Measurements from ENCODE around the gene EFNA5. TPM values are rescaled to one million over a fixed set of nuclear protein-coding genes. Genes with fewer than 3 reads are reported as not detected.

The EFNA5 gene
- total and polyA plus RNA-seq, 2 experiments from 2014 or later = 7.5 to 10.1 TPM

DNA sequence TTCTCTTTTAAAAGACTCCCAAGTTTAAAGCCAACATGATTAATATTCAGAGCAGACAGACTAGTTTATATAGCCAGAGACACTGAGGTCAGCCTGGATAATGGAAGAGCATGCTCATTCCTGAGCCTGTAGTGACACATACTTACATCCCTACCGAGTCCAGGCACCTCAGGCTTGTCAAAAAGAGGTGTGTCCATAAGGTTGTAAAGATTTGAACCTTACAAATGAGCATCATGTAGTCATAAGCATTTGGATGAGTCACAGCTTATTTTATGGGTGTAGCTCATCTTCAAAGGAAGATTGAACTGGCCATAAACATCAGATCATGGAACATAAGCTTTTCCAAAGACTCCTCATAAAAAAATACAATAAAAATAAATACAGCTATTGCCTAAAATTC lies 333.5 kb downstream of the EFNA5 start:
- Histone ChIP-seq H3K27me3 (ENCODE audit: insufficient read depth) (no peaks in the 10 kb centered on the region), H3K9me2 (ENCODE audit: insufficient read depth) (no peaks in the 10 kb centered on the region), H3K36me3 (ENCODE audit: insufficient read depth) (no peaks in the 10 kb centered on the region), H3K4me2 (no peak overlapping the region), H3K4me3 (no peak overlapping the region), H4K20me1 (replicated peaks; ENCODE audit: insufficient read depth) (no peaks in the 10 kb centered on the region), H3K27ac (ENCODE audit: low read depth) (no peak overlapping the region), H3K4me1 (ENCODE audit: insufficient read depth) (peaks cover 7% of the 10 kb centered on the region), H3F3A (replicated peaks; ENCODE audit: low read depth) (no peaks in the 10 kb centered on the region), H2AFZ (no peak overlapping the region), H3K79me2 (replicated peaks; ENCODE audit: insufficient read depth) (no peaks in the 10 kb centered on the region)
- H3K27ac Mint-ChIP-seq = no peak overlapping the region
- DNase-seq (ENCODE audit: low spot score) = no peak
- no peaks in the 10 kb centered on the region for H3K9me3 Mint-ChIP-seq
- TF ChIP-seq EZH2 (IDR thresholded peaks at IDR 0.05; ENCODE audit: low read depth, unreplicated experiment) = no peak
- no peak for TF ChIP-seq NANOG (IDR thresholded peaks at IDR 0.05; ENCODE audit: borderline replicate concordance)
- no peak for TF ChIP-seq ZNF114 (CRISPR knock-in tag; IDR thresholded peaks at IDR 0.05)
- TF ChIP-seq, protein P1, sequence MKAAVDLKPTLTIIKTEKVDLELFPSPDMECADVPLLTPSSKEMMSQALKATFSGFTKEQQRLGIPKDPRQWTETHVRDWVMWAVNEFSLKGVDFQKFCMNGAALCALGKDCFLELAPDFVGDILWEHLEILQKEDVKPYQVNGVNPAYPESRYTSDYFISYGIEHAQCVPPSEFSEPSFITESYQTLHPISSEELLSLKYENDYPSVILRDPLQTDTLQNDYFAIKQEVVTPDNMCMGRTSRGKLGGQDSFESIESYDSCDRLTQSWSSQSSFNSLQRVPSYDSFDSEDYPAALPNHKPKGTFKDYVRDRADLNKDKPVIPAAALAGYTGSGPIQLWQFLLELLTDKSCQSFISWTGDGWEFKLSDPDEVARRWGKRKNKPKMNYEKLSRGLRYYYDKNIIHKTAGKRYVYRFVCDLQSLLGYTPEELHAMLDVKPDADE (IDR thresholded peaks at IDR 0.05) = no peak
- TF ChIP-seq, protein P2, sequence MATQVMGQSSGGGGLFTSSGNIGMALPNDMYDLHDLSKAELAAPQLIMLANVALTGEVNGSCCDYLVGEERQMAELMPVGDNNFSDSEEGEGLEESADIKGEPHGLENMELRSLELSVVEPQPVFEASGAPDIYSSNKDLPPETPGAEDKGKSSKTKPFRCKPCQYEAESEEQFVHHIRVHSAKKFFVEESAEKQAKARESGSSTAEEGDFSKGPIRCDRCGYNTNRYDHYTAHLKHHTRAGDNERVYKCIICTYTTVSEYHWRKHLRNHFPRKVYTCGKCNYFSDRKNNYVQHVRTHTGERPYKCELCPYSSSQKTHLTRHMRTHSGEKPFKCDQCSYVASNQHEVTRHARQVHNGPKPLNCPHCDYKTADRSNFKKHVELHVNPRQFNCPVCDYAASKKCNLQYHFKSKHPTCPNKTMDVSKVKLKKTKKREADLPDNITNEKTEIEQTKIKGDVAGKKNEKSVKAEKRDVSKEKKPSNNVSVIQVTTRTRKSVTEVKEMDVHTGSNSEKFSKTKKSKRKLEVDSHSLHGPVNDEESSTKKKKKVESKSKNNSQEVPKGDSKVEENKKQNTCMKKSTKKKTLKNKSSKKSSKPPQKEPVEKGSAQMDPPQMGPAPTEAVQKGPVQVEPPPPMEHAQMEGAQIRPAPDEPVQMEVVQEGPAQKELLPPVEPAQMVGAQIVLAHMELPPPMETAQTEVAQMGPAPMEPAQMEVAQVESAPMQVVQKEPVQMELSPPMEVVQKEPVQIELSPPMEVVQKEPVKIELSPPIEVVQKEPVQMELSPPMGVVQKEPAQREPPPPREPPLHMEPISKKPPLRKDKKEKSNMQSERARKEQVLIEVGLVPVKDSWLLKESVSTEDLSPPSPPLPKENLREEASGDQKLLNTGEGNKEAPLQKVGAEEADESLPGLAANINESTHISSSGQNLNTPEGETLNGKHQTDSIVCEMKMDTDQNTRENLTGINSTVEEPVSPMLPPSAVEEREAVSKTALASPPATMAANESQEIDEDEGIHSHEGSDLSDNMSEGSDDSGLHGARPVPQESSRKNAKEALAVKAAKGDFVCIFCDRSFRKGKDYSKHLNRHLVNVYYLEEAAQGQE (IDR thresholded peaks at IDR 0.05; ENCODE audit: unreplicated experiment) = no peak
- TF ChIP-seq, protein P3, sequence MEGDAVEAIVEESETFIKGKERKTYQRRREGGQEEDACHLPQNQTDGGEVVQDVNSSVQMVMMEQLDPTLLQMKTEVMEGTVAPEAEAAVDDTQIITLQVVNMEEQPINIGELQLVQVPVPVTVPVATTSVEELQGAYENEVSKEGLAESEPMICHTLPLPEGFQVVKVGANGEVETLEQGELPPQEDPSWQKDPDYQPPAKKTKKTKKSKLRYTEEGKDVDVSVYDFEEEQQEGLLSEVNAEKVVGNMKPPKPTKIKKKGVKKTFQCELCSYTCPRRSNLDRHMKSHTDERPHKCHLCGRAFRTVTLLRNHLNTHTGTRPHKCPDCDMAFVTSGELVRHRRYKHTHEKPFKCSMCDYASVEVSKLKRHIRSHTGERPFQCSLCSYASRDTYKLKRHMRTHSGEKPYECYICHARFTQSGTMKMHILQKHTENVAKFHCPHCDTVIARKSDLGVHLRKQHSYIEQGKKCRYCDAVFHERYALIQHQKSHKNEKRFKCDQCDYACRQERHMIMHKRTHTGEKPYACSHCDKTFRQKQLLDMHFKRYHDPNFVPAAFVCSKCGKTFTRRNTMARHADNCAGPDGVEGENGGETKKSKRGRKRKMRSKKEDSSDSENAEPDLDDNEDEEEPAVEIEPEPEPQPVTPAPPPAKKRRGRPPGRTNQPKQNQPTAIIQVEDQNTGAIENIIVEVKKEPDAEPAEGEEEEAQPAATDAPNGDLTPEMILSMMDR (conservative IDR thresholded peaks at IDR 0.05; ENCODE audit: low read depth in 2 of 2) = no peak
- TF ChIP-seq STAT1 (IDR thresholded peaks at IDR 0.05; ENCODE audit: unreplicated experiment) = no peak
- TF ChIP-seq, protein P4, sequence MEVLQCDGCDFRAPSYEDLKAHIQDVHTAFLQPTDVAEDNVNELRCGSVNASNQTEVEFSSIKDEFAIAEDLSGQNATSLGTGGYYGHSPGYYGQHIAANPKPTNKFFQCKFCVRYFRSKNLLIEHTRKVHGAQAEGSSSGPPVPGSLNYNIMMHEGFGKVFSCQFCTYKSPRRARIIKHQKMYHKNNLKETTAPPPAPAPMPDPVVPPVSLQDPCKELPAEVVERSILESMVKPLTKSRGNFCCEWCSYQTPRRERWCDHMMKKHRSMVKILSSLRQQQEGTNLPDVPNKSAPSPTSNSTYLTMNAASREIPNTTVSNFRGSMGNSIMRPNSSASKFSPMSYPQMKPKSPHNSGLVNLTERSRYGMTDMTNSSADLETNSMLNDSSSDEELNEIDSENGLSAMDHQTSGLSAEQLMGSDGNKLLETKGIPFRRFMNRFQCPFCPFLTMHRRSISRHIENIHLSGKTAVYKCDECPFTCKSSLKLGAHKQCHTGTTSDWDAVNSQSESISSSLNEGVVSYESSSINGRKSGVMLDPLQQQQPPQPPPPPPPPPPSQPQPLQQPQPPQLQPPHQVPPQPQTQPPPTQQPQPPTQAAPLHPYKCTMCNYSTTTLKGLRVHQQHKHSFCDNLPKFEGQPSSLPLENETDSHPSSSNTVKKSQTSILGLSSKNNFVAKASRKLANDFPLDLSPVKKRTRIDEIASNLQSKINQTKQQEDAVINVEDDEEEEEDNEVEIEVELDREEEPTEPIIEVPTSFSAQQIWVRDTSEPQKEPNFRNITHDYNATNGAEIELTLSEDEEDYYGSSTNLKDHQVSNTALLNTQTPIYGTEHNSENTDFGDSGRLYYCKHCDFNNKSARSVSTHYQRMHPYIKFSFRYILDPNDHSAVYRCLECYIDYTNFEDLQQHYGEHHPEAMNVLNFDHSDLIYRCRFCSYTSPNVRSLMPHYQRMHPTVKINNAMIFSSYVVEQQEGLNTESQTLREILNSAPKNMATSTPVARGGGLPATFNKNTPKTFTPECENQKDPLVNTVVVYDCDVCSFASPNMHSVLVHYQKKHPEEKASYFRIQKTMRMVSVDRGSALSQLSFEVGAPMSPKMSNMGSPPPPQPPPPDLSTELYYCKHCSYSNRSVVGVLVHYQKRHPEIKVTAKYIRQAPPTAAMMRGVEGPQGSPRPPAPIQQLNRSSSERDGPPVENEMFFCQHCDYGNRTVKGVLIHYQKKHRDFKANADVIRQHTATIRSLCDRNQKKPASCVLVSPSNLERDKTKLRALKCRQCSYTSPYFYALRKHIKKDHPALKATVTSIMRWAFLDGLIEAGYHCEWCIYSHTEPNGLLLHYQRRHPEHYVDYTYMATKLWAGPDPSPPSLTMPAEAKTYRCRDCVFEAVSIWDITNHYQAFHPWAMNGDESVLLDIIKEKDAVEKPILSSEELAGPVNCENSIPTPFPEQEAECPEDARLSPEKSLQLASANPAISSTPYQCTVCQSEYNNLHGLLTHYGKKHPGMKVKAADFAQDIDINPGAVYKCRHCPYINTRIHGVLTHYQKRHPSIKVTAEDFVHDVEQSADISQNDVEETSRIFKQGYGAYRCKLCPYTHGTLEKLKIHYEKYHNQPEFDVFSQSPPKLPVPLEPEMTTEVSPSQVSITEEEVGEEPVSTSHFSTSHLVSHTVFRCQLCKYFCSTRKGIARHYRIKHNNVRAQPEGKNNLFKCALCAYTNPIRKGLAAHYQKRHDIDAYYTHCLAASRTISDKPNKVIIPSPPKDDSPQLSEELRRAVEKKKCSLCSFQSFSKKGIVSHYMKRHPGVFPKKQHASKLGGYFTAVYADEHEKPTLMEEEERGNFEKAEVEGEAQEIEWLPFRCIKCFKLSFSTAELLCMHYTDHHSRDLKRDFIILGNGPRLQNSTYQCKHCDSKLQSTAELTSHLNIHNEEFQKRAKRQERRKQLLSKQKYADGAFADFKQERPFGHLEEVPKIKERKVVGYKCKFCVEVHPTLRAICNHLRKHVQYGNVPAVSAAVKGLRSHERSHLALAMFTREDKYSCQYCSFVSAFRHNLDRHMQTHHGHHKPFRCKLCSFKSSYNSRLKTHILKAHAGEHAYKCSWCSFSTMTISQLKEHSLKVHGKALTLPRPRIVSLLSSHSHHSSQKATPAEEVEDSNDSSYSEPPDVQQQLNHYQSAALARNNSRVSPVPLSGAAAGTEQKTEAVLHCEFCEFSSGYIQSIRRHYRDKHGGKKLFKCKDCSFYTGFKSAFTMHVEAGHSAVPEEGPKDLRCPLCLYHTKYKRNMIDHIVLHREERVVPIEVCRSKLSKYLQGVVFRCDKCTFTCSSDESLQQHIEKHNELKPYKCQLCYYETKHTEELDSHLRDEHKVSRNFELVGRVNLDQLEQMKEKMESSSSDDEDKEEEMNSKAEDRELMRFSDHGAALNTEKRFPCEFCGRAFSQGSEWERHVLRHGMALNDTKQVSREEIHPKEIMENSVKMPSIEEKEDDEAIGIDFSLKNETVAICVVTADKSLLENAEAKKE (CRISPR knock-in tag; IDR thresholded peaks at IDR 0.05) = no peak
- no peak for TF ChIP-seq EZH2phosphoT487 (IDR thresholded peaks at IDR 0.05; ENCODE audit: unreplicated experiment)
- no peak for TF ChIP-seq CREB1 (CRISPR knock-in tag; IDR thresholded peaks at IDR 0.05; ENCODE audit: low read depth)
- ATAC-seq = no peak
- no peaks in the 10 kb centered on the region for H3K27me3 Mint-ChIP-seq (ENCODE audit: insufficient read depth, low read depth, poor library complexity)
- H3K4me3 Mint-ChIP-seq = no peak overlapping the region
- no peaks in the 10 kb centered on the region for H3K36me3 Mint-ChIP-seq (ENCODE audit: low read depth)
- H3K4me1 Mint-ChIP-seq = peaks cover 6% of the 10 kb centered on the region; the same call in 2 of the 3 replicates
